ENCODE measurements around the gene RER1.

RER1 gene

DNA sequence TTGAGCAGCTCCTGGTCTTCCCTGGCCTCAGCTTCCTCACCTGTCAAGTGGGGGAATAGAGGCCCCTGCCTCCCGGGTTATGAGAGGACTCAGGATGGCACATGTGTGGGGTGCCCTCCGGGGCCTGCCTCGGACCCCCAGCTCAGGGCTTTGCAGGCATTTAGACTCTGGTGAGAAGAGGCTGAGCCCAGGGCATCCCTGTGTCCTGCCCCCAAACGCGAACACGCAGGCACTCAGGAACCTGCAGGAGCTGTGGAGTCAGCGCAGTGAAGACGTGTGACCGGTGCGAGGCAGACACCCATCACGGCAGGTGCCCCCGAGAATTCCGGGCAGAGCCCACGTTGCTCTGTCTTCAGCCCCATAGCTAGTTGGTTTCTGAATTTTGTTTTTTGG lies 26.2 kb downstream of the RER1 start:
- H3K4me3 ChIP-seq (ENCODE audit: insufficient read depth in 1 of 2, low read depth in 1 of 2, low read length in 2 of 2), result no peak overlapping the region
- peaks cover 16 to 60% of the 10 kb centered on the region in 2 experiments for H3K27me3 ChIP-seq (ENCODE audit: control insufficient read depth in 1 of 2, insufficient read depth in 1 of 2, low read length in 2 of 2)
- H2BK120ac ChIP-seq (ENCODE audit: low read depth, low read length), result no peak overlapping the region
- H2BK12ac ChIP-seq (ENCODE audit: low read length in 2 of 2), result no peak overlapping the region
- H2AFZ ChIP-seq (ENCODE audit: low read depth, low read length), result no peak overlapping the region
- H3K36me3 ChIP-seq (ENCODE audit: control insufficient read depth in 1 of 2, insufficient read depth in 2 of 2, low read depth in 1 of 2, low read length in 2 of 2), result peaks cover 0 to 4% of the 10 kb centered on the region in 2 experiments
- H2BK15ac ChIP-seq (ENCODE audit: low read depth, poor library complexity, severe bottlenecking), result no peak overlapping the region
- no peaks in the 10 kb centered on the region for H3K9me3 ChIP-seq (ENCODE audit: control insufficient read depth, low read length)
- no peak overlapping the region for H3K23ac ChIP-seq (ENCODE audit: low read length in 2 of 2)
- no peak overlapping the region for H3K18ac ChIP-seq (ENCODE audit: low read depth in 1 of 2, low read length in 2 of 2)
- H4K91ac ChIP-seq (ENCODE audit: low read length), result no peak overlapping the region
- no peaks in the 10 kb centered on the region for H3K79me1 ChIP-seq (replicated peaks; ENCODE audit: low read length, poor library complexity, severe bottlenecking)
- peaks cover 30% of the 10 kb centered on the region for H3K4me1 ChIP-seq (ENCODE audit: control insufficient read depth, insufficient read depth, low read depth, low read length)
- no peak overlapping the region for H3K14ac ChIP-seq (ENCODE audit: low read length in 2 of 2)
- no peak overlapping the region for H4K8ac ChIP-seq (ENCODE audit: low read length)
- no peak overlapping the region for H3K9ac ChIP-seq (ENCODE audit: low read length)
- no peak for DNase-seq
- no peak overlapping the region for H2BK5ac ChIP-seq (ENCODE audit: low read depth, low read length, poor library complexity, severe bottlenecking)
- H3K4ac ChIP-seq (ENCODE audit: low read depth in 1 of 2, low read length in 2 of 2), result no peak overlapping the region
- H2AK5ac ChIP-seq (ENCODE audit: low read length, severe bottlenecking), result no peak overlapping the region
- H3K4me2 ChIP-seq (ENCODE audit: low read length, poor library complexity, severe bottlenecking), result no peak overlapping the region
- H3K27ac ChIP-seq (ENCODE audit: low read length, poor library complexity, severe bottlenecking), result no peak overlapping the region
- WGBS, result 89% methylated on average over 14 of the region's 14 CpGs

DNA sequence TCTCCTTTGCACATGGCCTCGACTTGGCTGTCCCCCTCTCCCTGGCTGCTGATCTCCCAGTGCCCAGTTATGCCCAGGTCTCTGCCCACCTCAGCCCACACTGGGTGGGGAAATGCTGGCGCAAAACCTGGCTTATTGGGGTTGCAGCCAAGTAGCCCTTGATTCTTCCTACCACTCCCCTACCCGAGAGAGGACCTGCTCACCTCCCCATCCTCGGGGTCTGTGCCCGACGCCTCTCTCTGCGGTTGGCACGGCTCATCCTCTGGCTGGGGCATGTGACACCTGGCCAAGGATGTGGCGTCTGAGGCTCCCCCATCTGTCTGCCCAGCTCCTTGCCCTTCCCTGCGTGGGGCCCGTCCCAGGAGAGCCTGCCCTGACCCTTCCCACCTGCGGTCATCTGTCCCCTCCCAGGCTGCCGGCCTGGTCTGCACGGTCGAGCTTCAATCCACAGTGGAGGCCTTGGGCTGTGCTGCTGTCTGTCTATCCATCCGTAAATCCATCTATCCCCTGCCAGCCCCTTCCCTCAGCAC lies 27.2 kb downstream of the RER1 start:
- WGBS, result 79% methylated on average over 16 of the region's 16 CpGs
- H3K9me3 ChIP-seq (ENCODE audit: control insufficient read depth, low read length), result peaks cover 4% of the 10 kb centered on the region
- DNase-seq, result no peak

DNA sequence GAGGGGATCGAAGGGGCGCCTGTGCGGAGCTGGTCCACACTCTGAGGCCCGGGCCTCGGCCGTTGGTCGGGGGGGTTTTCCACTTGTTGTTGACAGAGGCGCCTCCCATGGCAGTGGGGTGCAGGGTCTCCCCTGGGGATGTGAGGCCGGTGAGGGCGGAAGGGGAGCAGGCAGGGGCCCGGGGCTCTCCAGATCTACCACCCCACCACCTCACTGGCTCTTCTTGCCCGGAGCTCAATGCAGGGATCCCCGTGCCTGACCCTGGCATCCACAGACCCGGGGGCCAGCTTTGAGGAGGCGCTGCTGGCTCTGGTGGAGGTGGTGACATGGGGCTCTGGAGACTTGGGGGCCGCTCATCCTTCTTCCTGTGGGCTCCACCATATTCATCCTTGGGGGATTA lies 27.8 kb downstream of the RER1 start:
- Histone ChIP-seq H3K27ac (ENCODE audit: low read length, poor library complexity, severe bottlenecking) (no peak overlapping the region), H3K36me3 (ENCODE audit: control insufficient read depth in 1 of 2, insufficient read depth in 2 of 2, low read depth in 1 of 2, low read length in 2 of 2) (peaks cover 0 to 4% of the 10 kb centered on the region in 2 experiments), H2BK15ac (ENCODE audit: low read depth, poor library complexity, severe bottlenecking) (no peak overlapping the region), H3K79me1 (replicated peaks; ENCODE audit: low read length, poor library complexity, severe bottlenecking) (no peaks in the 10 kb centered on the region), H3K4me2 (ENCODE audit: low read length, poor library complexity, severe bottlenecking) (no peak overlapping the region), H3K4me3 (ENCODE audit: insufficient read depth in 1 of 2, low read depth in 1 of 2, low read length in 2 of 2) (no peak overlapping the region), H4K8ac (ENCODE audit: low read length) (no peak overlapping the region), H4K91ac (ENCODE audit: low read length) (no peak overlapping the region), H3K18ac (ENCODE audit: low read depth in 1 of 2, low read length in 2 of 2) (no peak overlapping the region), H2AFZ (ENCODE audit: low read depth, low read length) (no peak overlapping the region), H3K23ac (ENCODE audit: low read length in 2 of 2) (no peak overlapping the region), H2AK5ac (ENCODE audit: low read length, severe bottlenecking) (no peak overlapping the region), H3K9ac (ENCODE audit: low read length) (no peak overlapping the region), H3K4ac (ENCODE audit: low read depth in 1 of 2, low read length in 2 of 2) (no peak overlapping the region), H3K9me3 (ENCODE audit: control insufficient read depth, low read length) (peaks cover 4% of the 10 kb centered on the region), H3K14ac (ENCODE audit: low read length in 2 of 2) (no peak overlapping the region), H2BK120ac (ENCODE audit: low read depth, low read length) (no peak overlapping the region), H3K4me1 (ENCODE audit: control insufficient read depth, insufficient read depth, low read depth, low read length) (peaks cover 15% of the 10 kb centered on the region), H2BK12ac (ENCODE audit: low read length in 2 of 2) (no peak overlapping the region), H2BK5ac (ENCODE audit: low read depth, low read length, poor library complexity, severe bottlenecking) (no peak overlapping the region), H3K27me3 (ENCODE audit: control insufficient read depth in 1 of 2, insufficient read depth in 1 of 2, low read length in 2 of 2) (peaks cover 16 to 72% of the 10 kb centered on the region in 2 experiments)
- no peak for DNase-seq
- WGBS, result 77% methylated on average over 13 of the region's 16 CpGs

More for the DNA sequence above, 27.2 kb downstream of the RER1 start:
- Histone ChIP-seq H3K4ac (ENCODE audit: low read depth in 1 of 2, low read length in 2 of 2) (no peak overlapping the region), H3K79me1 (replicated peaks; ENCODE audit: low read length, poor library complexity, severe bottlenecking) (no peaks in the 10 kb centered on the region), H3K27me3 (ENCODE audit: control insufficient read depth in 1 of 2, insufficient read depth in 1 of 2, low read length in 2 of 2) (peaks cover 16 to 69% of the 10 kb centered on the region in 2 experiments), H2BK5ac (ENCODE audit: low read depth, low read length, poor library complexity, severe bottlenecking) (no peak overlapping the region), H2BK12ac (ENCODE audit: low read length in 2 of 2) (no peak overlapping the region), H2AFZ (ENCODE audit: low read depth, low read length) (no peak overlapping the region), H3K27ac (ENCODE audit: low read length, poor library complexity, severe bottlenecking) (no peak overlapping the region), H4K8ac (ENCODE audit: low read length) (no peak overlapping the region), H3K36me3 (ENCODE audit: control insufficient read depth in 1 of 2, insufficient read depth in 2 of 2, low read depth in 1 of 2, low read length in 2 of 2) (peaks cover 0 to 4% of the 10 kb centered on the region in 2 experiments), H3K4me2 (ENCODE audit: low read length, poor library complexity, severe bottlenecking) (no peak overlapping the region), H3K9ac (ENCODE audit: low read length) (no peak overlapping the region), H3K4me3 (ENCODE audit: insufficient read depth in 1 of 2, low read depth in 1 of 2, low read length in 2 of 2) (peak overlapping the region in 1 of 2 experiments; percentile 8), H3K14ac (ENCODE audit: low read length in 2 of 2) (no peak overlapping the region), H2BK120ac (ENCODE audit: low read depth, low read length) (no peak overlapping the region), H4K91ac (ENCODE audit: low read length) (no peak overlapping the region), H3K23ac (ENCODE audit: low read length in 2 of 2) (no peak overlapping the region), H3K4me1 (ENCODE audit: control insufficient read depth, insufficient read depth, low read depth, low read length) (peaks cover 20% of the 10 kb centered on the region), H2AK5ac (ENCODE audit: low read length, severe bottlenecking) (no peak overlapping the region), H2BK15ac (ENCODE audit: low read depth, poor library complexity, severe bottlenecking) (no peak overlapping the region), H3K18ac (ENCODE audit: low read depth in 1 of 2, low read length in 2 of 2) (no peak overlapping the region)

DNA sequence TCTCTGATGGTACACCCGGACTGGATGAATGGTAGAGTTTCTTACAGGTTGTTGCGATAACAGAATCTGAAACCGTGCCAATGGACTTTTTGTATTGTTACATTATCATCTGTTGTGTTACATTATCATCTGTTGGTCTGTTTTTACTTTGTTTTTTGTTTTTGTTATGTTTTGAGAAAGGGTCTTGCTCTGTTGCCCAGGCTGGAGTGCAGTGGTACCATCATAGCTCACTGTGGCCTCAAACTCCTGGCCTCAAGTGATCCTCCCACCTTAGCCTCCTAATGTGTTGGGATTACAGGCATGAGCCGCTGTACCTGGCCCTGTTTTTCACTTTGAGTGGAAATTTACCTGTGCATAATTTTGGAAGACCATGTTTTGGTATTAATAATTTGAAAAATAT lies 30.9 kb downstream of the RER1 start:
- no peak overlapping the region for H3K14ac ChIP-seq (ENCODE audit: low read length in 2 of 2)
- no peak overlapping the region for H2BK12ac ChIP-seq (ENCODE audit: low read length in 2 of 2)
- H2AK5ac ChIP-seq (ENCODE audit: low read length, severe bottlenecking), result no peak overlapping the region
- no peak overlapping the region for H3K18ac ChIP-seq (ENCODE audit: low read depth in 1 of 2, low read length in 2 of 2)
- no peak overlapping the region for H3K27ac ChIP-seq (ENCODE audit: low read length, poor library complexity, severe bottlenecking)
- H2BK120ac ChIP-seq (ENCODE audit: low read depth, low read length), result no peak overlapping the region
- H2BK5ac ChIP-seq (ENCODE audit: low read depth, low read length, poor library complexity, severe bottlenecking), result no peak overlapping the region
- DNase-seq, result no peak
- H2AFZ ChIP-seq (ENCODE audit: low read depth, low read length), result no peak overlapping the region
- H3K23ac ChIP-seq (ENCODE audit: low read length in 2 of 2), result no peak overlapping the region
- peaks cover 16 to 71% of the 10 kb centered on the region in 2 experiments for H3K27me3 ChIP-seq (ENCODE audit: control insufficient read depth in 1 of 2, insufficient read depth in 1 of 2, low read length in 2 of 2)
- no peak overlapping the region for H4K91ac ChIP-seq (ENCODE audit: low read length)
- no peak overlapping the region for H3K9ac ChIP-seq (ENCODE audit: low read length)
- no peak overlapping the region for H2BK15ac ChIP-seq (ENCODE audit: low read depth, poor library complexity, severe bottlenecking)
- no peak overlapping the region for H3K4ac ChIP-seq (ENCODE audit: low read depth in 1 of 2, low read length in 2 of 2)
- WGBS, result 80% methylated on average over 3 of the region's 4 CpGs
- no peaks in the 10 kb centered on the region for H3K36me3 ChIP-seq (ENCODE audit: control insufficient read depth in 1 of 2, insufficient read depth in 2 of 2, low read depth in 1 of 2, low read length in 2 of 2)
- H3K4me1 ChIP-seq (ENCODE audit: control insufficient read depth, insufficient read depth, low read depth, low read length), result peaks cover 8% of the 10 kb centered on the region
- H3K4me2 ChIP-seq (ENCODE audit: low read length, poor library complexity, severe bottlenecking), result no peak overlapping the region
- H4K8ac ChIP-seq (ENCODE audit: low read length), result no peak overlapping the region
- H3K9me3 ChIP-seq (ENCODE audit: control insufficient read depth, low read length), result peaks cover 4% of the 10 kb centered on the region
- H3K79me1 ChIP-seq (replicated peaks; ENCODE audit: low read length, poor library complexity, severe bottlenecking), result no peaks in the 10 kb centered on the region
- H3K4me3 ChIP-seq (ENCODE audit: insufficient read depth in 1 of 2, low read depth in 1 of 2, low read length in 2 of 2), result no peak overlapping the region
